TTC549 (cell line): ENCODE results near the gene VHLL.
"Not testable (repeated sequence)": the region's sequence is repeated elsewhere in the genome, so short reads cannot be mapped to it uniquely, and the experiment has no call there.

Experiments used
- FAIRE-seq: peaks from 2 replicates; lab custom pipeline; 2012; peaks lifted over from hg19 to GRCh38; lab: Jason Lieb, UNC

The VHLL gene

DNA sequence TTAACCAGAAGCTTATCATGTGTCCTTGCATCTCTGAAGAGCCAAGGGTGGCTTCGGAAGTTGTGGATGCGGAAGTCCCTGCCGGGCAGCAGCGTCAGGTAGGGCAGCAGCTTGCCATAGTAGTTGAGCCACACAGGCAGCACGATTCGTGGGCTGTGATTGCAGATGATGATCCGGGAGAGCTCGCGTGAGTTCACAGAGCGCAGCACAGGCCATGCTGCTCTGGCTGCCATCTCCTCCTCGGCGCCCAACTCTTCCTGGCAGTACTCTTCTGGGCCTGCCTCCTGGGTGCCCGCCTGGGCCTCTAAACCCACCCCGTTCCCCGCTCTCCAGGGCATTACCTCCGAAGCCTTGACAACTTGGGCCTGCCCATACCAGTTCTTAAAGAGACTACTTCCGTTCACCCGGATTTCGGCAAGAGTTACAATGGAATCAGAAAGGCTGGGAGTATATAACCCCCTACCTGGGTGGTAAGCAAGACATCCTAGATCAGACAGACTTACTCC, at the start of gene VHLL:
TSS of gene VHLL (minus strand) at position 456 of the 506 bp plus-strand sequence. CDS start at position 338, 118 bp downstream.
- FAIRE-seq, result no peak

DNA sequence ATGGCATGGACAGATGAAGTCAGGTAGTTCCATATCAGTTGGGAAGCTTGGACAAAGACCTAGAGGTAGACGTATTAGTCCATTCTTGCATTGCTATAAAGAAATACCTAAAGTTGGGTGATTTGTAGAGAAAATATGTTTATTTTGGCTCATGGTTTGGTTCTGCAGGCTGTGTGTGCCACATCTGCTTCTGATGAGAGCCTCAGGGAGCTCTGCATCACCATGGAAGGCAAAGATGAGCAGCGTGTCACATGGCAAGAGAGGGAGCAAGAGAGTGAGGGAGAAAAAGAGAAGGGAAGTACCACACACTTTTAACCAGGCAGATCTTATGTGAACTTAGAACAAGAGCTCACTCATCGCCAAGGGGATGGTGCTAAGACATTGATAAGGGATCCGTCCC, 48.2 kb upstream of the VHLL start:
- FAIRE-seq, result no peak

DNA sequence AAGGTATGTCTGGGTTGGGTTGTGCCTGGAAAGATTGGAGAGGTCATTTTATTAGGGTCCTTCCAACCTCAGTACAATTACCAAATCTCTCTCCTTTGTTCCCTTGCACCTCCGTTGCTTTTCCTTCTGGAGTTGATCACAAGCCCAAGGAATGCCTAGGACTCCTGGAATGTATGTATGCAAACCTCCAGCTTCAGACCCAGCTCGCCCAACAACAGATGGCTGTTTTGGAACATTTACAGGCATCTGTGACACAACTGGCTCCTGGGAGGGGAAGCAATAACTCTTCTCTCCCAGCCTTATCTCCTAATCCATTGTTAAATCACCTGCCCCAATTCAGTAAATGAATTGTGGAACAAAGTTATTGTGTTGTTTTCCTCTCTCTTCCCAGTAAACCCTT, 47.5 kb upstream of the VHLL start:
- no peak for FAIRE-seq

DNA sequence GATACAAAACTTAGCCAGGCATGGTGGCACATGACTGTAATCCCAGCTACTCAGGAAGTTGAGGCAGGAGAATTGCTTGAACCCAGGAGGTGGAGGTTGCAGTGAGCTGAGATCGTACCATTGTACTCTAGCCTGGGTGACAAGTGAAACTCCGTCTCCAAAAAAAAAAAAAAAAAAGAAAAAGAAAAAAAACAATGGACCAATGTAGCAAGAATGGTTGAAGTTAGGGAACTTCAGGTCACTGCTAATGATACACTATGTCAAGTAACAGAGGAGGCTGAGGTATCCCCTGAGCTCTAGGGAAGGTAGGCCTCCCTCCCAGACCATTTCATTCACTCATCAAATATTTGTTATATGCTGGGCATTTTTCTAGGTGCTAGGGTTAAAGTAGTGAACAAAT, 46.9 kb upstream of the VHLL start:
- FAIRE-seq, result not testable (repeated sequence)

DNA sequence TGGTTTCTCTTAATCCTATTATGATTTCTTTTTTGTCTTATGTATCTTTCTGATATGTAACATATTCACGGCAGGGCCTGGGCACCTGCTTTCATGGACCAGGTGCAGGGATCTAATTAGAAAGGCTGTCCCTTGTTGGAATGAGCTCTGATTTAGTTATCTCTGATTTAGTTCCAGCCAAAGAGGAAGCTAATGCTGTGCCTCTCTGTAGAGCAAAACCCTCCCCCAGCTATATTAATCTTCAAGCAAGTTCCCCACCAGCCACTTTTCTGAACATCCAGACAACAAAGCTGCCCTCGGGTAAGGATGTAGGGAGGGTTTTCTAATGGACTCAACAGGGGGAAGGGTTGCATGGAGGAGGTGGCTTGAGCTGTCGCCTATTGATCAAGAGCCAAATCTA, 45.3 kb upstream of the VHLL start:
- no peak for FAIRE-seq

DNA sequence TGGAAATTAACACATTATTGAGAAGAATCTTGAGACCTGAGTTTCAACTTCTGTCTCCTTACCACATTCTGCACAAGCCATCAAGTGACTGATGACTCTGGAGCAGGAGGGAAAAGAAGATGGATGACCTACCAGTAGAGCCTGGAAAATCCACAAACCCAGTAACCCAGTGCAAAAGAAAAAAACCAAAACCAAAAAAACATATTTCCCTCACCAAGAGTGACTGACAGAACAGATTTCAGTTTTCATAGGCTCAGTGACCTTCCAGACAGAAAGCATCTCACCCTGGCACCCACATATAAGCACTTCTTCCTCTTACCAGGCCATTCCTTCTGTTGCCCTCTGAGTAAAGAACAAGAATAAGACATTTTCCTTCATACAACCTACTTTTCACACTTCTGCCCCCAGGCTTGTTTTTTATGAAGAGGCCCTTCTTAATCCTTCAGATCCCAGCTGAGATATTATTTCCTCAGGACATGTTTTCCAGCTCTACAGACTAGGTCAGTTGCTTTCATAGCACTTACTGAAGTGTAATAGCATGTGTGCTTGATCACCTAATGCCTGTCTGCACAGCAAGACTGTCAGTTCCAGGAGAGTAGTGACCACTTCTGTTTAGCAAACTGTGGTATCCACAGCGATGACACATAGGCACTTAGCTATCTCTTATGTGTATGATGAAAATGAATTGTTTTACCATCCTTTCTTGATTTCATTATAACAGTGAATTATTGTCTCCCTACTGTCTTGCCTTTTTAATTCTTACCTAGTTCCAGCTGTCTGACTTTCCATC, 43.3 kb upstream of the VHLL start:
- no peak for FAIRE-seq

DNA sequence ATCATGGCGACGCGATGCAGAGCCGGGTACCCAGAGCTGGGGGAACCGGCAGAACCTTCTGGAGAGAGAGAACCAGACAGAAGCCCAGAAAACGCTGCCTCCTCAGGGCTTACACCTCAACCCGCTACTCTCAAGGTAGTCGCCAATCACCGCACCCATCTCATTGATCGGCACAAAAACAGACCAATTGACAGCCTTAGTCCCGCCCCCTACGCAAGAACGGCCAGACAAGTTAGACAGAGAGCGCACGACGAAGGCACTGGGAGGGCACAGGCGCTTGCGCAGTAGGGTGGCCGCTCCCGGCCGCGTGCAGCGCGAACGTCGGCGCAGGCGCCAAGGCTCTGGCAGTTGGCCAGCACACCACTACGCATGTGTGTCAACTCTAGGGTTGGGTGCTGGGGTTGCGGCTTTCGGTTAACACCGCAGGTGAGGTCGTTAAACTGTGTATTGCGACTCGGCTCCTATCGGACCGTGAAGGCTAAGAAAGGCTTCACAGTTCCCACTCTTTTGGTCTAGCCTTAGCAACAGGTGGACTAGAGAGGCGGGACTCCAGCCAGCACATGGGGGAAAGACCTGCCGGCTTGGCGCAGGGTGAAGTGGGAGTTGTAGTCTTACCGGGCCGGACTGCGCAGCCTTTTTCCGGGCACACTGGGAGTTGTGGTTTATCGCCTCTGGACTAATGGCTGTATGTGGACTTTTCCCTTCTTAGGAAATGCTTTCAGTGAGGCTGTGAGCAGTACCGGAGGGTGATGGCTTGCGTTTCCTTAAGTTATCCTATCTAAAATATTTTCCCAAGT, 39.3 kb upstream of the VHLL start, which contains the start of the genes CCT3 and TSACC:
TSS of gene CCT3 (minus strand) at position 113 of the 797 bp plus-strand sequence. CDS start at position 5, 108 bp downstream.
TSS of gene TSACC (plus strand) at position 347 of the 797 bp plus-strand sequence. CDS start 1,232 bp downstream, outside the sequence.
- FAIRE-seq, result peak; percentile 98

DNA sequence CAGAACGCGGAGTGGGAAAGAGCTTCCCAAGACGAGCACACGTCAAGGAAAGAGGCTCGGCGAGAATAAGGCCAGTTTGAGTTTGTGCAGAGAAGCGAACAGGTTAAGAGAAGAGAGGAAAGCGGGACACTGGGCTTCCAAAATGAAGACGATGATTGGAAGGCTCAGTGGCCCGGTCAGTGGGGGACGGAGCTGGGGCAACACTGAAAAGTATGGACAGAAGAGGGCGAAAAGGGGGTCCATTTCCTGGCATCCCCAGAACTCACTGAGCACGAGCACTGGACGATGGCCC, 38.7 kb upstream of the VHLL start:
- no peak for FAIRE-seq

DNA sequence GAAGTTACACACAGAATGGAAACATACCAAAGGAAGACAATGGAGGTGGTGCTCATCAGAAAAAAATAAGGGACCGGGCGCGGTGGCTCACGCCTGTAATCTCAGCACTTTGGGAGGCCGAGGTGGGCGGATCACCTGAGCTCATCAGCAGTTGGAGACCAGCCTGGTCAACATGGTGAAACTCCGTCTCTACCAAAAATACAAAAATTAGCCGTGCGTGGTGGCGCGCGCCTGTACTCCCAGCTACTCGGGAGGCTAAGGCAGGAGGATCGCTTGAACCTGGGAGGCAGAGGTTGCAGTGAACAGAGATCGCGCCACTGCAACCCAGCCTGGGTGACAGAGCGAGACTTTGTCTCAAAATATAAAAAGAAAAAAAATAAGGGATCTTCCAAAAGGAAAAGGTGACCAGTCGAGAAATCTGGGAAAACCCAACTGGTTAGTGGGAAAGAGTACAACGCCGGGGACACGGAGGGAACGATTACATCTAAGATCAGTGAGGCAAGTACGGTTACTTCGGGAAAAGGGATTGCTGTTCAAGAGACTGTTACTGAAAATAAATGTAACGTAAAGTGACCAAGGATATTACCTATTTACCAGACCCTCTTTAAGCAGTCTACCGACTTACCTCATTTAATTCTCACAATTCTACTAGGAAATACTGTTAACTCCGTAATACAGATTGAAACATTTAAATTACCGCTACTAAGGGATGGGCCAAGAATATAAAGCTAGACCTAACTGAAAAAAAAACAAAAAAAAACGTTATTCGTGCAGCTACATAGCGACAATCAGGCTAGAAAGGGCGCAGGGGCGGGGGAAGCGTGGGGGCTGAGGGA, 38.2 kb upstream of the VHLL start:
- no peak for FAIRE-seq

DNA sequence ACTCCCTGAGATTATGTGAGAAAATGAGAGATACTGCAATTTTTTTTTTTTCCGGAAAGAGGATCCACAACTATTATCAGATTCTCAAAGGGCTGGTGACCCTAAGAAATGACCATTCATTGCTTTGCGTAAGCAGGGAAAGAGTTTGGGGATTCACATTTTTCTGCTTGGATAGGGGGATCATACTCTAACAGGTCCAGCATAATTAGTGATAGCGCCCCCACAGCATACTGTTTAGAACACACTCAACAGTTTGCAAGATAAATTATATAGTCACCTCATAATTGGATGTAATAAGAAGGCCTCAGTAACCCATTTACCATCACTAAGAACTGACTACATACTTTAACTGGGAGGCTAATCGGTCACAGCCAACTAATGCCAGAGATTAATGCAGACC, 37.1 kb upstream of the VHLL start:
- no peak for FAIRE-seq

DNA sequence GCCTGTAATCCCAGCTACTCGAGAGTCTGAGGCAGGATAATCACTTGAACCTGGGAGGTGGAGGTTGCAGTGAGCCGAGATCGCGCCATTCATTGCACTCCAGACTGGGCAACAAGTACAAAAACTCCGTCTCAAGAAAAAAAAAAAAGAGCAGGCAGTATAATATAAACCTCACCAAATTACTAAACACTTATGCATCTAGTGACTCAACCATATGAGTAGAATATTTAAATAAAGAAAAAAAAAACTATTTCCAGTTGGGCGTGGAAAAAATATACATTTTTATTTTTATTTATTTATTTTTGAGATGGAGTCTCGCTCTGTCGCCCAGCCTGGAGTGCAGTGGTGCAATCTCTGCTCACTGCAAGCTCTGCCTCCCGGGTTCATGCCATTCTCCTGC, 24.1 kb upstream of the VHLL start:
- not testable (repeated sequence) for FAIRE-seq

DNA sequence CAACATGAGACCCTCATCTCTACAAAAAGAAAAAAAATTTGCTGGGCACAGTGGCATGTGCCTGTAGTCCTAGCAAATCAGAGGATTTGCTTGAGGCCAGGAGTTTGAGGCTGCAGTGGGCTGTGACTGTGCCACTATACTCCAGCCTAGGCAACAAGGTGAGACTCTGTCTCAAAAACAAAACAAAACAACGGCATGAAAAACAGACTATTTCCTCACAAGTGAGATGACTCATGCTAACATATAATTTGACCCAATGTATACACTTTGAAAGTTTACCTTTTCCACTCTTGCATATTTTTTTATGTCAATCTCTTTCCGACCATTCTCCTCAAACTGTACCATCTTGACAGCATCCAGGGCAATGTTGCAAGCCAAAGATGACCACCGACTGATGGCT, 21.5 kb upstream of the VHLL start:
- FAIRE-seq, result no peak

DNA sequence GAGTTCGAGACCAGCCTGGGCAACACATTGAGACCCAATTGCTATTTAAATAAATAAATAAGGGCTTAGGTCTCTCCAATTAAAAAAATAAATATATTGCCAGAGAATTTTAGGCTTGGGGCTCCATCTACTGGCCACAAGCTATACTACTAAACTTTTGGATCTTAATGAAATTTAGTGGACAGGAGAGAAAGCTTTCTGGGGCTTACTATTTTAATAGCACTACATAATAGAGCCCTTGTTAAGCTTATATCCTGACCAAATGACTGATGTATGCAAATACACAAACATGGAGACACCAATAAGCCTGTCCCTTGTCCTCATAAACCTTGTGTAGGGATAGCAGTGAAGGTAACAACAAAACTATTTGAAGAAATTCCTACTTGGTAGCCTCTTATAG, 20.6 kb upstream of the VHLL start:
- peak; percentile 85 for FAIRE-seq

DNA sequence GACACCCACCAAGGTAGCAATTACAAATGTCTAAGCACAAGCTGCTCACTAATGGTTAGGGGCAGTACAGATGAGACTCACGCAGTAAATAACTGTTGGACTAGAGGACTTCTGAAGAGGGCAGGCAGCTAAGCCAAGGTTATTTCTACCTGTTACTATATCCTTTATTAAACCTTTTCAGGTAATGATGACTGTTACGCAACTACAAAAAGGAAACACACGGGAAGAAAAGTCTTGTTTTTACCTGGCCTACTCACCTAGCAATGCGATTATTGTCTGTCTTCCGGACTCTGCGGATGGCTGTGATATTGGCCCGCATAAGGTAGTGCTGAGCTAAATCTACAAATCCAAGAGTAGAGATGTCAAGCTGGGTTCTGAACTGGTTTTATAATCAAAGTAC, 17.8 kb upstream of the VHLL start:
- FAIRE-seq, result no peak

DNA sequence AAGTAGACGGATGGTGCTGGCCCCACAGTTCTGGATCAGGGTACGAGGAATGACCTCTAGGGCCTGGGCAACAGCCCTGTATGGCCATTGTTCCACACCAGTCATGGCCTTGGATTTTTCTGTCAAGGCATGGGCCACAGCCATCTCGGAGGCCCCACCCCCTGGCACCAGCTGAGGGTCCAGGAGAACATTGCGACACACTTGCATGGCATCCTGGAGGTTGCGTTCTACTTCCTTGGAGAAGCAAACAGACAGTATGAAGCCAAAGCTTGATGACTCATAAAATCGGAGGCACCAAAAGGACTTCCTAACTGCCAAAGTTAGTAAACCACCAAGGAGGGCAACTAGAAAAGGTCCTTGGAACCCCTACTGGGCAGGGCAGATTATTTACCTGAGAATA, 11.9 kb upstream of the VHLL start:
- FAIRE-seq, result no peak

DNA sequence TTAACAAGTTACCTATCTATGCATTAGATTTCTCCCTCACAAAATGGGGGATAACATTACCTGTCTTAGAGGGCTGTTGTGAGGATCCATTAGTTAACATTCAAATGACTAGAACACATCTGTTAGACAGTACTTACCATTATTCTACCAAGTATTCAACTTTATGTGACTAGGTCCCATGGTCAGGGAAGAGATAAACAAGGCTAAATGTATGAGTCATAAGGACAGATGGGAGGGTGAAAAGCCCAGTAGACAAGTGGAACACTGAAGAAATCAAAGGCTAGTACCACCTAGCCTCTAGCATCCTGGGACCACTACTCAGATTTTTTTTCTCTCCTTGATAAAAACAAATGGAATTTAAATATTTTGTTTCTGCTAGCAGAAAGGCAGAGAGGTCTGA, 9.0 kb upstream of the VHLL start:
- FAIRE-seq, result no peak

DNA sequence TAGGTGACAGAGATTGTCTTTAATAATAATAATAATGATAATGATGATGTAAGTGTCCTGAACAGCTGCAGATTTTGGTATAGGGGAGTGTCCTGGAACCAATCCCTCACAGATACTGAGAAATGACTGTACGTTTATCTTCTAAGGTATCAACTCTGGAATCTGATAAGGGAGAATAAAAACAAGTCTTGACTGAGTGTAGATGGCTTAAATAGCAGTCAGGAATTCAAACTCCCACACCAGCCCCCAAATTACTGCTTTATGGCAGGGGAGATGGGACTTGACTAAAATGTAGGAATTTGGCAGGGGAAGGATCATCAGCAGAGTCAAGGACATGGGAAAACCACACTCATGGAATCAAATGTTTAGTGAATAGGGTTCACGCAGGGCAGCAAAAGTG, 6.1 kb upstream of the VHLL start:
- FAIRE-seq, result no peak

DNA sequence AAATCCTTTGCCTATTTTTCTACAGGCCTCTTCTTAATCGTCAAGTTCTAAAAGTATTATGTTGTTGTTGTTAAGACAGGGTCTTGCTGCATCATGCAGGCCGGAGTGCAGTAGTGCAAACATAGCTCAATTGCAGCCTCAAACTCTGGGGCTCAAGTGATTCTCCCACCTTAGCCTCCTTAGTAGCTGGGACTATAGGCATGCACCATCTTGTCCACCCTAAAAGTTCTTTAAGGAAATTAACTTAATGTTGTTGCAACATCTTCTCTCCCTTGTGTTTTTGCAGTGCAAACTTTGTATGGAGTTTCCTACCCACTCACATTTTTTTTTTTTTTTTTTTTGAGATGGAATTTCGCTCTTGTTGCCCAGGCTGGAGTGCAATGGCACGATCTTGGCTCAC, 4.1 kb upstream of the VHLL start:
- no peak for FAIRE-seq

DNA sequence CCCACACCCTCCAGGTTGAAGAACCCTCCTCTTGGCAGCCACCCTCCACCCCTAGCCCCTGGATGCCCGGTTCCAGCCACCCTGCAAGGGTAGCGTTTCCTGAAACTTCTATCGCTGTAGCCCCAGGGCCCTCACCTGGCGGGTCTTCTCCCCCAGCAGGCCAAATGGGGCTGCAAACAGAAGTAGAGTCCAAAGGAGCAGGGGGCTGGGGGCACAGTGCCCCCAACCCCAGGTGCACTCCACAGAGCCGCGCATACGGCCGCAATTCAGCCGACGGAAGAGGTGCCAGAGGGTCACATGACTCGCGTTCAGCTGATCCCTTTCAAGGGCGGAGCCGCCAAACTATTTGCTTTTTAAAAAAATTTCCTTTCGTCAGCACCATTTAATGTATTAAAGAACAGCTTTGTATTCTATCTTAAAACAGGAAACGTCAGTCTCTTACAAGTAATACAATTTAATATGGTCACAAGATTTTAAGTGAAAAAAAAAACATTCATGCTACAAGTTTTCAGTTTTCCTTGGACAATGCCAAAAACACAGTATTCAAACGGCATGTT, 3.6 kb downstream of the VHLL start, which contains the start of gene GLMP:
TSS of gene GLMP (minus strand) at position 289 of the 557 bp plus-strand sequence. CDS start at position 255, 34 bp downstream.
- FAIRE-seq, result peak; percentile 82

DNA sequence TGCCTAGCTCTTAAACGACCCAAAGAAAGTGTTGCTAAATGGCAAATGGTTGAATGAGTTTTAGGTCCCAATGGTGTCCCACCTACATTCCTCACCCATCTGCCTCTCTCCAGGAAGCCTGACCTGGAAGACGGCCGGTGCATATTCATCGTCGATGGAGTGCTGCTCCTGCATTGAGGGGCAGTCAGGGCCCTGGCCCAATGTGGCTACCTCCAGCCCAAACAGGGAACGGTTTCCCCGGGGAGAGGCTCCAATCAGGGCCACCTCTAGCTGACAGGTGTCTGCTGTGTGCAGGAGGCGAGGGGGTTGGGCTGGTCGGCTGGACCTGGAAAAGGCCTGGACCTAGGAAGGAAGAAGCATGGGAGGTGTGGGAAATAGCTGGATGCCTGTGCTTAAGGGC, 5.2 kb downstream of the VHLL start:
- no peak for FAIRE-seq

DNA sequence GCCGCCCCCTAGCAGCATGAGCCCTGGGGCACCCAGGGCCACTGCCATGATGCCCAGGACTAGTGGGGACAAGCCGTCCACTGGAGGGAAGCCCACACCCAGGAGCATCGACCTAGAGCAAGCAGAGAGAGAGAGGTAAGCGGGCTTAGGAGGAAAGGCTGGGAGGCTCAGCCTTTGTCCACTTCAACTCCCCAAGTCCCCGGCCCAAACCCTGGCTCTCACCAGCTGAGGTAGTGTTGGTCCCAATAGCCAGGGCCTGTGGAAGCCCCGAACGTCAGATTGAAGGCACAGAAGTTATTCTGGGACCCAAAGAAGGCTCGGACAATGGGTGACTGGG, 6.0 kb downstream of the VHLL start:
- FAIRE-seq, result no peak
